GM12891 (cell line): ENCODE results near the gene FGF18.

Experiments used
- POLR2A ChIP-seq: IDR thresholded peaks from 2 replicates; pipeline ENCODE4 v1.6.1; 2011; ENCODE audit warnings: low read depth, low read length, control low read depth
- POLR2AphosphoS5 ChIP-seq: IDR thresholded peaks from 2 replicates; pipeline ENCODE4 v1.6.1; 2011; ENCODE audit warnings: low read depth, low read length, control low read depth
- TAF1 ChIP-seq: IDR thresholded peaks from 2 replicates; pipeline ENCODE4 v1.6.1; 2011; ENCODE audit warnings: low read depth, low read length, control low read depth

DNA sequence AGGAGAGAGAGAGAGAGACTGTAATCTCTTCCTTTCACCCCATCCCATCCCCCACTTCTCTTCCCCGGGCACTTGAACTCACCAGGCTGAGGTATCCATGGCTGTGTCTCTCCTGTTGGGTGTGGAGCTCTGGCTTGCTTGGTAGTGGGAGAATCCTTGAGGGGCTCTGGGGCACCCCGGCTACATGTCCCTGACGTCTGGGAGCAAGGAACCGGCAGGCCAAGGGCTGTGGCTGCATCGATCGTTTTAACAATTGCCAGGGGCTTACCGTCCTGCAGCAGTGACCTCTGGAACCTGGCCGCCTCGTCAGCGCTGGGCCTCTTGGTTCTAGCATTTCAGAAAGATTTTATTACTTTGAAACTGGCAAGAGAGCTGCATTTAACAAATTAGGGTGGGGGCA lies 30.0 kb downstream of the FGF18 start:
- TF ChIP-seq POLR2A (no peak), POLR2AphosphoS5 (no peak), TAF1 (no peak)
